HTERT RPE-1 (cell line): ENCODE data around the gene FUS.
"Not testable (repeated sequence)": the region's sequence is repeated elsewhere in the genome, so short reads cannot be mapped to it uniquely, and the experiment has no call there.

ENCODE experiments used
- in situ Hi-C: fragments of 300-500 bp; cut with MboI; formaldehyde crosslinking; loops from 4 replicates; pipeline ENCODE4 v1.14.3; 2020; ENCODE audit warnings: low sequenced_read_pairs

The FUS gene

GRCh38 chr16:31184888-31185287, 4.9 kb downstream of the FUS start:
- in situ Hi-C loops = no loop called here

DNA sequence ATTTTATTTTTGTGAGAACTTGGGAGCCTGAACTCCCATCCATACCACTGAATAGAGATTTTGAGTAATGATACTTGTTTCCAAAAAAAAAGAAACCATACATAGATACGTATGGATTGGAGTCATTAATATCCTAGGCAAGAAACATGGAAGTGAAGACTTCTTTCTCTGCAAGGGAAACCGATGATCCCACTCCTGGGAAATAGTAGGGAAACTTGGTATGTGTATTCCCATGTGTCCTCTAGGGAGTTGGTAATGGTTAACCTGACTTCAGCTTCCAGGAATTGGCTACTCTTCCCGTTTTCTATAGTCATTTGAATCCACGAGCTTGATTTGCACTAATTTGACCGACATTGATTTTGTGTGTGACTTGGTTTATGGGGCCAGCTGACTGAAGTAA, 5.4 kb downstream of the FUS start:
- in situ Hi-C loops = no loop called here

- in situ Hi-C loops = no loop called here
These were observed 6.2 kb downstream of the FUS start for GRCh38 chr16:31186176-31186575.

DNA sequence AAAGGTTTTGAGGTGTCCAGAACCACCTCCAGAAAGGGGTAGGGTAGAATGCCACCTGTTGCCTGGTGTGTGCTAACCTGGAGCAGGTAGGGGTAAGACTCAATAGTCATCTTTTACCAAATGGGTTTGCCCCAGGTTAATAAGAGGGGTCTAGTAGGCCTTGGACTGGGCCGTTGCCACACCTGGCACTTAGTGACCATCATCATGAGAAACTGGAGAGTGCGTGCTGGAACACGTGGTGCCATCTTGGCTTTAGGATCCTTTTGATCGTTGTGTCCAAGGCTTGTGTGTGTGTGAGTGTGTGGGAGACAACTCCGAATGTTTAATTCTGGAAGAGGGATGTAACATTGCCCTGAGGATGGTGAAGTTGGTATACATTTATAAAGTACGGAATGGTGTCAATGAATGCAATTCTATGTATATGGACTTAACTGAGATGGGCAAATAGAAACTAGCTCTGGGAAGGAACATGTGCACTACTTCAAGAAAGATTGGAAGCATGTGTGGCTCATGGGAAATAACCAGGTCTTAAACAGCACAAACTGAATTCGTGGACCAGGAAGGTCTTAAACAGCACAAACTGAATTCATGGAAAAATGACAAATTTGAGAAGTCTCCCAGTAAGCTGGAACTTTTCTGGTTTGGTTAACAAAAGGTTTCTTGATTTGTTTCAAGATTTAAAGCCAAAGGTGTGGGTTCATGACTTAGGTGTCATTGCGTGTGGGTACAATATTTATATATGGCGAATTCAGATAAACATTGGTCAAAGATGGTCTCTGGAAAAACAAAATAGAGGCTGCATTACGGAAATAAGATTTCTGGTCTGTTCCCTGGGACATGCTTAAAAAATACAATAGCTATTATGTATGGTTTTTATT, 7.2 kb downstream of the FUS start:
- in situ Hi-C loops = no loop called here

- in situ Hi-C loops = no loop called here
These were observed 7.9 kb downstream of the FUS start for GRCh38 chr16:31187808-31188189.

GRCh38 chr16:31188450-31189411, 8.8 kb downstream of the FUS start:
- in situ Hi-C loops = no loop called here

DNA sequence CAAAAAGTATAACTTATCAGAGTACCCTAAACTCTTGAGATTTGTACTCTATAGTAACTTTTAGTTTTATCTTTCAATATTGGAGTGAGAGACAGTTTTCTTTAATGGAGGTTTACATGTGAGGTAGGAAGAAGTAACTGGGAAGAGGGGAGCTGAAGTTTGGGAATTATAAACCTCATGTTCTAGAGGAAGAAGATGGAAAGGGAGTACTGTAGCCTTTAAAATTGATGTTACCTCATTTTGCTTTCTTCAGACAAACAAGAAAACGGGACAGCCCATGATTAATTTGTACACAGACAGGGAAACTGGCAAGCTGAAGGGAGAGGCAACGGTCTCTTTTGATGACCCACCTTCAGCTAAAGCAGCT, 9.5 kb downstream of the FUS start:
- in situ Hi-C loops = no loop called here

- in situ Hi-C loops = no loop called here
These were observed 10.1 kb downstream of the FUS start for GRCh38 chr16:31190061-31190460.

DNA sequence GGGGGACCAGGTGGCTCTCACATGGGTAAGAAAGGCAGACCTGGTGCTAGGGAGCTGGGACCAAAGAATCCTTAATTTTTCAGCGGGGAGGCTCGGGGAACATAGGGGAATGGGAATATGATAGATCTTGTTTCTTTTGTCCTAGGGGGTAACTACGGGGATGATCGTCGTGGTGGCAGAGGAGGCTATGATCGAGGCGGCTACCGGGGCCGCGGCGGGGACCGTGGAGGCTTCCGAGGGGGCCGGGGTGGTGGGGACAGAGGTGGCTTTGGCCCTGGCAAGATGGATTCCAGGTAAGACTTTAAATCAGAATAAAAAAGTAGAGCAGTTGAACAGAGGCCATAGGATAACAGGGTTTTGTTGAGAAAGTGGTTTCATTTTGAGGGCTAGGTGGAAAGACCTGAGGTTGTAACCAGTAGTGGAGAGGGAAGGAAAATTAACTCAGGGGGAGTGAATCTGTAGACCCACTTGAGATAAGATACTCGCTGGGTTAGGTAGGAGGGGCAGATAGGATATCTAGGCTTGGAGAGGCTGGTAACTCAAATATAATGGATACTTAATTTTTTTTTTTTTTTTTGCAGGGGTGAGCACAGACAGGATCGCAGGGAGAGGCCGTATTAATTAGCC, 11.0 kb downstream of the FUS start:
- in situ Hi-C loops = no loop called here

- in situ Hi-C loops = no loop called here
These were observed 11.9 kb downstream of the FUS start for GRCh38 chr16:31191697-31192428.

- in situ Hi-C loops = no loop called here
These were observed 13.1 kb downstream of the FUS start for GRCh38 chr16:31192856-31193642.

- in situ Hi-C loops = no loop called here
These were observed 13.9 kb downstream of the FUS start for GRCh38 chr16:31193874-31194273.

GRCh38 chr16:31194898-31195297, 15.0 kb downstream of the FUS start:
- in situ Hi-C loops = no loop called here

DNA sequence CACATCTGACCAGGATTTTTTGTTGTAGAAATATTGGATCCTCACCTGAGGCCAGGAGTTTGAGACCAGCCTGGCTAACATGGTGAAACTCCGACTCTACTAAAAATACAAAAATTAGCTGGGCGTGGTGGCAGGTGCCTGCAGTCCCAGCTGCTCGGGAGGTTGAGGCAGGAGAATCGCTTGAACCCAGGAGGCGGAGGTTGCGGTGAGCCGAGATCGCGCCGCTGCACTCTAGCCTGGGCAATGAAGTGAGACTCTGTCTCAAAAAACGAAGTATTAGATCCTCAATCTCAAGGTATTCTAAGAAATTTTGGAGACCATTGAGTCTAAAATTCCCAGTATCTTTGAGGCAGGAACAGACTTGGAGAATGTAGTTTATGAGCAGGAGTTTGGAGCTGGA, 15.9 kb downstream of the FUS start:
- in situ Hi-C loops = not testable (repeated sequence)

DNA sequence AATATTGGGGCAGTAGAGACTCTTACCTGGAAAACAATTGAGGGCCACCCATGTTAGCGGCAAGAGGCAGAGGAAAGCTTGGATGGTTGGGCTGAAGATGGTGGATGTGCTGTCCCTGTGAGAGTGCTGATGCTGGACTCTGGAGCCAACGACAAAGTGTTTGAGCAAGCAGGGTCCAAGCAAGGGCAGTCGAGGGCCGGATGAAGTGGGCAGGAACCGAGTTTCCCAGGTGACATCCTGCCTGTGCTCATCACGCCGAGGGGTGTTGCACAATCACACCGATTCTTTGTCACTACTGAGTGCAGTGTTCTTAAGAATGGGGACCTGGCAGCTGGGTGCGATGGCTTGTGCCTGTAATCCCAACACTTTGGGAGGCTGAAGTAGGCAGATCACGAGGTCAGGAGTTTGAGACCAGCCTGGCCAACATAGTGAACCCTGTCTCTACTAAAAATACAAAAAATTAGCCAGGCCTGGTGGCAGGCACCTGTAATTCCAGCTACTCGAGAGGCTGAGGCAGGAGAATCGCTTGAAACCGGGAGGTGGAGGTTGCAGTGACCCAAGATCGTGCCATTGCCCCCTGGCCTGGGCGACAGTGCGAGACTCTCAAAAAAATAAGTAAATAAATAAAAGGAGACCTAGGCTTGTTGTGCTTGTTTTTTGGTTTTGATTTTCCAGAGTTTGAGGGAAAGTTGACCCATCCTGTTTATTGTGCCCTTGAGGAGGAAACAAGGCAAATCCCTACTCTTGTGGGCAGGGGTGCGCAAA, 16.6 kb downstream of the FUS start:
- in situ Hi-C loops = no loop called here

GRCh38 chr16:31198207-31198882, 18.4 kb downstream of the FUS start:
- in situ Hi-C loops = no loop called here

GRCh38 chr16:31199430-31200041, 19.6 kb downstream of the FUS start:
- in situ Hi-C loops = no loop called here

DNA sequence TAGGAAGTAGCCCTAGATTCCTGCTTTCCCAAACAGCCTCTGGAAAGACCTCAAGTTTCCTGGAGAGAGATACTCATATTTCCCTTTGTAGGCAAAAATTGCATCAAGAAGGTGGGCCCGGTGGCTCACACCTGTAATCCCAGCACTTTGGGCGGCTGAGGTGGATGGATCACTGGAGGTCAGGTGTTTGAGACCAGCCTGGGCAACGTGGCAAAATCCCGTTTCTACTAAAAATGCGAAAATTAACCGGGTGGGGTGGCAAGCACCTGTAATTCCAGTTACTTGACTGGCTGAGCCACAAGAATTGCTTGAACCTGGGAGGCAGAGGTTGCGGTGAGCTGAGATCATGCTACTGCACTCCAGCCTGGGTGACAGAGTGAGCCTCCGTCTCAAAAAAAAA, 20.2 kb downstream of the FUS start:
- in situ Hi-C loops = not testable (repeated sequence)
